ENCODE results near the gene UMAD1.
"Not testable (repeated sequence)": the region's sequence is repeated elsewhere in the genome, so short reads cannot be mapped to it uniquely, and the experiment has no call there.

The UMAD1 gene

GRCh38 chr7:7653593-7654187 is 13.1 kb downstream of the UMAD1 start:
- no peak for DNase-seq

GRCh38 chr7:7654964-7655715 is 14.6 kb downstream of the UMAD1 start:
- DNase-seq = no peak

- DNase-seq = not testable (repeated sequence)
These were observed 15.9 kb downstream of the UMAD1 start for GRCh38 chr7:7656459-7656858.

GRCh38 chr7:7662527-7662926 is 22.0 kb downstream of the UMAD1 start:
- DNase-seq = no peak

- DNase-seq = no peak
These were observed 23.7 kb downstream of the UMAD1 start for GRCh38 chr7:7664291-7664690.

GRCh38 chr7:7665031-7665430 is 24.5 kb downstream of the UMAD1 start:
- no peak for DNase-seq

- no peak for DNase-seq
These were observed 26.6 kb downstream of the UMAD1 start for GRCh38 chr7:7667187-7667586.

GRCh38 chr7:7668706-7669105 is 28.2 kb downstream of the UMAD1 start:
- DNase-seq = no peak

- DNase-seq = no peak
These were observed 29.9 kb downstream of the UMAD1 start for GRCh38 chr7:7670490-7670889.

- no peak for DNase-seq
These were observed 30.8 kb downstream of the UMAD1 start for GRCh38 chr7:7671361-7671760.

GRCh38 chr7:7672545-7673239 is 32.1 kb downstream of the UMAD1 start:
- no peak for DNase-seq

- DNase-seq = no peak
These were observed 32.6 kb downstream of the UMAD1 start for GRCh38 chr7:7673240-7673550.

- no peak for DNase-seq
These were observed 35.1 kb downstream of the UMAD1 start for GRCh38 chr7:7675686-7676085.

- DNase-seq = not testable (repeated sequence)
These were observed 39.1 kb downstream of the UMAD1 start for GRCh38 chr7:7679640-7680039.

GRCh38 chr7:7681191-7681935 is 40.8 kb downstream of the UMAD1 start:
- no peak for DNase-seq

GRCh38 chr7:7681936-7682329 is 41.4 kb downstream of the UMAD1 start:
- DNase-seq = no peak

- no peak for DNase-seq
These were observed 42.3 kb downstream of the UMAD1 start for GRCh38 chr7:7682861-7683260.

- no peak for DNase-seq
These were observed 46.4 kb downstream of the UMAD1 start for GRCh38 chr7:7686811-7687508.

GRCh38 chr7:7687800-7688199 is 47.2 kb downstream of the UMAD1 start:
- no peak for DNase-seq

- DNase-seq = no peak
These were observed 47.8 kb downstream of the UMAD1 start for GRCh38 chr7:7688310-7688709.

- no peak for DNase-seq
These were observed 48.4 kb downstream of the UMAD1 start for GRCh38 chr7:7688956-7689355.

GRCh38 chr7:7693881-7694280 is 53.3 kb downstream of the UMAD1 start:
- no peak for DNase-seq

- no peak for DNase-seq
These were observed 54.0 kb downstream of the UMAD1 start for GRCh38 chr7:7694542-7694941.

Data from activated CD4-positive, alpha-beta T cell treated with anti-CD3 and anti-CD28 coated beads for 1 hour (primary cell).